Keratinocyte (primary cell): Measurements from ENCODE around the gene GFOD2.

Experiments used
- CTCF ChIP-seq, 3 experiments: IDR thresholded peaks in 1 of 3; conservative IDR thresholded peaks in 1 of 3; optimal IDR thresholded peaks in 1 of 3; 2 replicates in 2 of 3; 3 replicates in 1 of 3; pipeline versions ENCODE3 to v1.5.1; 2011; ENCODE audit warnings: low read length in 3 of 3, mild to moderate bottlenecking in 3 of 3, moderate library complexity in 2 of 3, control low read depth in 1 of 3, inconsistent platforms in 1 of 3; ENCODE audit not compliant: insufficient read depth in 2 of 3; ENCODE audit errors: extremely low read depth in 1 of 3
- EZH2 ChIP-seq: IDR thresholded peaks from one replicate; pipeline ENCODE4 v1.6.1; 2012; ENCODE audit warnings: inconsistent platforms, mild to moderate bottlenecking, low read length, moderate library complexity

- TF ChIP-seq CTCF (optimal IDR thresholded peaks at IDR 0.05 in 1 of 3, IDR thresholded peaks at IDR 0.05 in 1 of 3, conservative IDR thresholded peaks at IDR 0.05 in 1 of 3; ENCODE audit: extremely low read depth in 1 of 3, insufficient read depth in 2 of 3, low read length in 3 of 3) = no peak
- TF ChIP-seq EZH2 = no peak
Measured at GRCh38 chr16:67710607-67711006, 8.5 kb downstream of the GFOD2 start.
